ENCODE data around the gene MKNK2.

- no peak for TF ChIP-seq EZH2 (IDR thresholded peaks at IDR 0.05; ENCODE audit: borderline replicate concordance, low read length)
- TF ChIP-seq, protein P1, sequence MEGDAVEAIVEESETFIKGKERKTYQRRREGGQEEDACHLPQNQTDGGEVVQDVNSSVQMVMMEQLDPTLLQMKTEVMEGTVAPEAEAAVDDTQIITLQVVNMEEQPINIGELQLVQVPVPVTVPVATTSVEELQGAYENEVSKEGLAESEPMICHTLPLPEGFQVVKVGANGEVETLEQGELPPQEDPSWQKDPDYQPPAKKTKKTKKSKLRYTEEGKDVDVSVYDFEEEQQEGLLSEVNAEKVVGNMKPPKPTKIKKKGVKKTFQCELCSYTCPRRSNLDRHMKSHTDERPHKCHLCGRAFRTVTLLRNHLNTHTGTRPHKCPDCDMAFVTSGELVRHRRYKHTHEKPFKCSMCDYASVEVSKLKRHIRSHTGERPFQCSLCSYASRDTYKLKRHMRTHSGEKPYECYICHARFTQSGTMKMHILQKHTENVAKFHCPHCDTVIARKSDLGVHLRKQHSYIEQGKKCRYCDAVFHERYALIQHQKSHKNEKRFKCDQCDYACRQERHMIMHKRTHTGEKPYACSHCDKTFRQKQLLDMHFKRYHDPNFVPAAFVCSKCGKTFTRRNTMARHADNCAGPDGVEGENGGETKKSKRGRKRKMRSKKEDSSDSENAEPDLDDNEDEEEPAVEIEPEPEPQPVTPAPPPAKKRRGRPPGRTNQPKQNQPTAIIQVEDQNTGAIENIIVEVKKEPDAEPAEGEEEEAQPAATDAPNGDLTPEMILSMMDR (IDR thresholded peaks at IDR 0.05; ENCODE audit: low read length) = no peak
These were observed 51.1 kb downstream of the MKNK2 start for GRCh38 chr19:1999856-2000515.

Data from OCI-LY1 (cell line).